Measurements from ENCODE around the gene SLC35A1.

Gene SLC35A1

DNA sequence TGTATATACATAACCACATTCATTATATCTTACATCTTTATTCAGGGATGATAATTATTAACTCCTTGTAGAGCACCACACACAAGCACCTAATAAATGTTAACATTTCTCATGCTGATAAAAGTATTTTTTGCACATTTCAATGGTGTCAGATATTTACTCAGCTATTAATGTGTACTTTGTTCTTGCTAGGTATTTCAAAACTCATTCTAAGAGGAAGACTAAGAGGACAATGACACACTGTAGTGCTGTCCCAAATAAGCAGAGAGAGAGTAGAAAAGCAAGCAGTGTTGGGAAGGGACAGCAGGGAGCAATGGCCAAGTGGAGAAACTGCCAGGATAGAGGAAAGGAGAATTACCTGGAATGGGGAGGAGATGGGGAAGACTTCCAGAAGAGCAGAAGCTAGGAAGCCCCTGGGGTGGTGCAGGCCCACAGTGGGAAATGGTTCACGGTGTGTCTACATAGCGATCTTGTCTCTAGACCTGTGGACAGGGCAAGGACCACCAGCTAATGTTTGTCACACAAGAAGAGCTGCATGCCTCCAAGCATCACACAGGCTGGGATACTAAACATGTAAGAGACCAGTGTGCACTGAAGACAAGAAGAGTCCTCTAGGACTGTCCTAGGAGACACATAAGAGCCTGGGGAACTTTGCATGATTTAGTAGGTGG, 61.7 kb downstream of the SLC35A1 start:
- TF ChIP-seq FOXP2 (optimal IDR thresholded peaks at IDR 0.05; ENCODE audit: borderline replicate concordance, extremely low read depth, extremely low read length, insufficient read depth) (no peak), POLR2AphosphoS5 (IDR thresholded peaks at IDR 0.05; ENCODE audit: low read depth, low read length) (no peak), REST (IDR thresholded peaks at IDR 0.05; ENCODE audit: insufficient read depth in 1 of 2, low read depth in 2 of 2, low read length in 2 of 2) (no peak), SIN3A (IDR thresholded peaks at IDR 0.05; ENCODE audit: borderline replicate concordance, insufficient read depth, low read length) (no peak), TAF1 (IDR thresholded peaks at IDR 0.05; ENCODE audit: borderline replicate concordance, insufficient read depth, low read length) (no peak)

GRCh38 chr6:87538510-87539260, 65.9 kb downstream of the SLC35A1 start:
- no peak for TF ChIP-seq SIN3A (IDR thresholded peaks at IDR 0.05; ENCODE audit: borderline replicate concordance, insufficient read depth, low read length)
- no peak for TF ChIP-seq REST (IDR thresholded peaks at IDR 0.05; ENCODE audit: insufficient read depth in 1 of 2, low read depth in 2 of 2, low read length in 2 of 2)
- TF ChIP-seq TAF1 (IDR thresholded peaks at IDR 0.05; ENCODE audit: borderline replicate concordance, insufficient read depth, low read length) = no peak
- no peak for TF ChIP-seq POLR2AphosphoS5 (IDR thresholded peaks at IDR 0.05; ENCODE audit: low read depth, low read length)
- no peak for TF ChIP-seq FOXP2 (optimal IDR thresholded peaks at IDR 0.05; ENCODE audit: borderline replicate concordance, extremely low read depth, extremely low read length, insufficient read depth)

DNA sequence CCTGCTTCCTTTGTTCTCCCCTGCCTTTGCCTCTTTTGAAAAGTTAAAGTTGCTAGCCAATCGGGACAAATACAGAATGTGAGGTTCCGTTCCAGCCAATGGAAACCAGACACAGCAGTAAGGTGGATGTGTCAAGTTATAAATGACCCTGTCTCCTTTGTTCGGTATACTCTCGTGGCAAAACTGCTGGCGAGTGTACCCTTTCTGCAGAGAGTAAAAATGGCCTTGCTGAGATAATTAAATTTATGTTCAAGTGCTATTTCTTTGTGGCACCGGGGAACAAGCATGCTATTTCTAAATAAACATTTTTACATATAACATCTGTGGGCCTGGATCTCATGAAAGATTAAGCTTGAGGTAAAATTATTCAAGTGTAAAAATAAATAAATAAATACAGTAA, 66.8 kb downstream of the SLC35A1 start:
- no peak for TF ChIP-seq FOXP2 (optimal IDR thresholded peaks at IDR 0.05; ENCODE audit: borderline replicate concordance, extremely low read depth, extremely low read length, insufficient read depth)
- no peak for TF ChIP-seq SIN3A (IDR thresholded peaks at IDR 0.05; ENCODE audit: borderline replicate concordance, insufficient read depth, low read length)
- TF ChIP-seq POLR2AphosphoS5 (IDR thresholded peaks at IDR 0.05; ENCODE audit: low read depth, low read length) = no peak
- TF ChIP-seq TAF1 (IDR thresholded peaks at IDR 0.05; ENCODE audit: borderline replicate concordance, insufficient read depth, low read length) = no peak
- TF ChIP-seq REST (IDR thresholded peaks at IDR 0.05; ENCODE audit: insufficient read depth in 1 of 2, low read depth in 2 of 2, low read length in 2 of 2) = no peak

DNA sequence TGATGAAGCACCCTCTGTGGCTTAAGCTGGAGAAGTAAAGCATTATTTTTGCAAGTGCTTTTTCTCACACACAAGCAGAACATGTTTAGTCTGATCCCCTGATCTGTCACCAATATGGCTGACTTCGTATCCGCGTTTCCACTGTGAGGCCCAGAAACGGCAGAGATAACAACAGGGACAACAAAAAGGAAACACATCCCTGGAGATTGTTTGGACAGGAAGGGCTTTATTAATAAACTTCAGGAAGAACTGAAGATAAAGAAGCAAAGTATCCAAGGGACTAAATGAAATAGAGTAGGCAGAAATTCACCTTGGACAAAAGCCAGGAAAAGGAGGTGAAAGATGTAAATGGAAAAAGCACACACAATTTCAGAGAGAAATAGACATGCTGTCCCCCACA, 67.8 kb downstream of the SLC35A1 start:
- TF ChIP-seq REST (IDR thresholded peaks at IDR 0.05; ENCODE audit: insufficient read depth in 1 of 2, low read depth in 2 of 2, low read length in 2 of 2) (no peak), FOXP2 (optimal IDR thresholded peaks at IDR 0.05; ENCODE audit: borderline replicate concordance, extremely low read depth, extremely low read length, insufficient read depth) (no peak), POLR2AphosphoS5 (IDR thresholded peaks at IDR 0.05; ENCODE audit: low read depth, low read length) (no peak), TAF1 (IDR thresholded peaks at IDR 0.05; ENCODE audit: borderline replicate concordance, insufficient read depth, low read length) (no peak), SIN3A (IDR thresholded peaks at IDR 0.05; ENCODE audit: borderline replicate concordance, insufficient read depth, low read length) (no peak)

Data from PFSK-1 (cell line).